Measurements from ENCODE around the gene RTL10. TPM values are rescaled to one million over a fixed set of nuclear protein-coding genes. Genes with fewer than 3 reads are reported as not detected.

RTL10 gene
- total and polyA plus RNA-seq, 8 donors: 18.4 to 34.7 (median 28.0) TPM

DNA sequence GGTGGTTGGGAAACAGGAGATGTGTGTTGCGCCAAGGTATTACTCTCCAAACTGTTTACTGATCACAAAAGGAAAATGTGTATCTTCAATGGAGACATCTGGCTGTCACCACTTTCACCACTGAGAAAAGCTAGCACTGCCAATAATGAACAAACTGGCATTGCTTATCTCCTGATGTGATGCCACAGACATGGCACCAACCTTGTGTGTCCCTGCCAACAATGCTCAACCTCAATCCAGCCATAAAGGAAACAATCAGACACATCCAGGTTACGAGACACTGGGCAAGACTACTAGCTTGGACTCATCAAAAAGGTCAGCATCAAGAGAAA is 28.1 kb downstream of the RTL10 start:
- ATAC-seq (no peak), DNase-seq (peak in 1 of 4 donors; percentile 1)
- peaks cover 0 to 8% of the 10 kb centered on the region in 2 donors for H3K4me1 ChIP-seq
- H3K27ac ChIP-seq: no peak overlapping the region
- TF ChIP-seq, protein P1, sequence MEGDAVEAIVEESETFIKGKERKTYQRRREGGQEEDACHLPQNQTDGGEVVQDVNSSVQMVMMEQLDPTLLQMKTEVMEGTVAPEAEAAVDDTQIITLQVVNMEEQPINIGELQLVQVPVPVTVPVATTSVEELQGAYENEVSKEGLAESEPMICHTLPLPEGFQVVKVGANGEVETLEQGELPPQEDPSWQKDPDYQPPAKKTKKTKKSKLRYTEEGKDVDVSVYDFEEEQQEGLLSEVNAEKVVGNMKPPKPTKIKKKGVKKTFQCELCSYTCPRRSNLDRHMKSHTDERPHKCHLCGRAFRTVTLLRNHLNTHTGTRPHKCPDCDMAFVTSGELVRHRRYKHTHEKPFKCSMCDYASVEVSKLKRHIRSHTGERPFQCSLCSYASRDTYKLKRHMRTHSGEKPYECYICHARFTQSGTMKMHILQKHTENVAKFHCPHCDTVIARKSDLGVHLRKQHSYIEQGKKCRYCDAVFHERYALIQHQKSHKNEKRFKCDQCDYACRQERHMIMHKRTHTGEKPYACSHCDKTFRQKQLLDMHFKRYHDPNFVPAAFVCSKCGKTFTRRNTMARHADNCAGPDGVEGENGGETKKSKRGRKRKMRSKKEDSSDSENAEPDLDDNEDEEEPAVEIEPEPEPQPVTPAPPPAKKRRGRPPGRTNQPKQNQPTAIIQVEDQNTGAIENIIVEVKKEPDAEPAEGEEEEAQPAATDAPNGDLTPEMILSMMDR (IDR thresholded peaks at IDR 0.05): no peak
- no peaks in the 10 kb centered on the region for H3K36me3 ChIP-seq
- no peaks in the 10 kb centered on the region for H3K27me3 ChIP-seq
- H3K4me3 ChIP-seq: no peak overlapping the region
- intact Hi-C loops (cut with DNase I): no loop called here
- no peaks in the 10 kb centered on the region for H3K9me3 ChIP-seq

DNA sequence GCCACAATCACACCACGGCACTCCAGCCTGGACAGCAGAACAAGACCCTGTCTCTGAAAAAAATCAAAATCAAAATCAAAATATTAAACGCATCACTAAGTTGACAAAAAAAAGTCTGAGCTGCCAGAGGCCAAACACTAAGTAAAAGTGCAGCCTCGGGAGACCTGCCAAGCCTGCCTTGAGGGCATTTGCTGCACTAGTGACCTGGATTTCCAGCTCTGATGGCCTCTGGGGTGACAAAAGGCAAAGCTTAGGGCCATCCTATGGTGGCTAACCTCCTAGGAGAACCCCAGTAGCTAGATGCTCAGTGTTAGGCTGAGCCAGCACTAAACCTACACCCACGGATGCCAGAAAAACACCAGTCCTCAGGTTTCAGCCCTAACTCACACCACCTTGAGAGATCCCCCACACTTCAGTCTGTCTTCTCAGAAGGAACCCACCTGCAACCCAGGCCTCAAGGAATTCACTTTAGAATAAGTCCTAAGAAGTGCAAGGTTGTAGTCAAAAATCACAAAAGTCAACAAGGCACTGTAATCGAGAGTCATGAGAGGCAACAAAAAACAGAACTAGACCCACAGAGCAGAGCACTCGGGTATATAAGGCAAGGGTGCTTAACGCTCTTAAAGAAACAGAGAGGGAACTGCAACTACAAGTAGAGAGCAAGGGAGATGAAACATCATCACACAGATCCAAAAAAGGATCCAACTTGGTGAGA is 28.6 kb downstream of the RTL10 start:
- ATAC-seq: no peak
- intact Hi-C loops (cut with DNase I): no loop called here
- H3K27me3 ChIP-seq: no peaks in the 10 kb centered on the region
- H3K36me3 ChIP-seq: no peaks in the 10 kb centered on the region
- no peaks in the 10 kb centered on the region for H3K9me3 ChIP-seq
- TF ChIP-seq, protein P1 (IDR thresholded peaks at IDR 0.05): no peak
- no peak overlapping the region for H3K4me3 ChIP-seq
- DNase-seq: peak in 1 of 4 donors; percentile 2
- H3K4me1 ChIP-seq: peaks cover 0 to 8% of the 10 kb centered on the region in 2 donors
- H3K27ac ChIP-seq: no peak overlapping the region

DNA sequence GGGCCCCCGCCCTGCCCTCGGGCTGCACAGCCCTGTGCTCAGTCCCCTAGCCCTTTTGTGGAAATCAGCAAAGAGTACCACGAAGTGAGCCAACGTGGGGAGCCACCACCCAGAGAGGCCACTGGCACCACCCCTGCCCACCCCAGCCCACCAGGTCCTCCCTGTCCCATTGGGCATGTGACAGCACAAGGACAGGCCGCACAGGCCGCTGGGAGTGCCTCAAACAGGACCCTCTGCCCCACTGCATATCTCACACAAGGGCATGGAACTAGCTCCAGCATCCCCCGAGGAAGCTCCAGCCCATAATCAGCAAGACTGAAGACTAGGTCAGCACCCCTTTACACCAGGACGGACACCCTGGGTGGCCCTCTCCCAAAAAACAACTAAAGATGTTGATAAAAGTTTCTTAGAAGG is 29.7 kb downstream of the RTL10 start:
- ATAC-seq (no peak), DNase-seq (no peak)
- no peaks in the 10 kb centered on the region for H3K36me3 ChIP-seq
- intact Hi-C loops (cut with DNase I): no loop called here
- no peaks in the 10 kb centered on the region for H3K9me3 ChIP-seq
- no peak overlapping the region for H3K4me3 ChIP-seq
- TF ChIP-seq, protein P1 (IDR thresholded peaks at IDR 0.05): no peak
- no peak overlapping the region for H3K27ac ChIP-seq
- H3K27me3 ChIP-seq: no peaks in the 10 kb centered on the region
- H3K4me1 ChIP-seq: peaks cover 0 to 8% of the 10 kb centered on the region in 2 donors

DNA sequence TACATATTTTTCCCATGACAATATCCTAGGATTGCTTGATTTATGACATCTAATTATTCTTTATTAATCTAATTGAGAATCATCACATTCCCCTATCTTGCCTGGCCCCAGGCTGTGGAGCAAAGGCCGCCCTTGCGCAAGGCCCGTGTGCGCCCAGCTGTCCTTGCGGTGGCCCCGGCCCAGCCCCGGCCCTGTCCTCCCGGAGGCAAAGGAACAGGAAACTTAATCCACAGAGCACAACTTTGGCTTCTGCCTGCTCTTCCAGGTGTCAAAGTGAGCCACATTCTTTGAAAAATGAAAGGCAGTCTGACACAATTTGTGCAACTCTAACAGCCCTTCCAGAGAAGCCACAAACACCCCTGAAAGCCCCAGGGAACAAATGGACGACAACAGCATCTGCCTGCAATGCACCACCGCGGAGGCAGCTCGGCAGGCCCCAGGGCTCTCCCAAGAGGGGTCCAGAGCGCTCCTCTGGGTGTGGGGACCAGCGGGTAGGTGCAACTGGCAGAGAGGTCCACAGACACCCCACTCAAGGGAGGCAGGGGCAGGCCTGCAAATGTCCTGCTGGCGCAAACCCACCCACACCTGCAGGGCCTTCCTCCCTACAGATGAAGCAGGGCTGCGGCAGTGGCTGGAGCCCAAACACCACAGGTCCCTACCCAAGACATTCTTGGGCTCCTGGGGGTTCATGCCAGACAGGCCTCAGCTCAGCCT is 30.3 kb downstream of the RTL10 start:
- Histone ChIP-seq H3K27me3 (no peaks in the 10 kb centered on the region), H3K36me3 (no peaks in the 10 kb centered on the region), H3K9me3 (no peaks in the 10 kb centered on the region), H3K4me1 (peaks cover 0 to 8% of the 10 kb centered on the region in 2 donors), H3K4me3 (no peak overlapping the region), H3K27ac (no peak overlapping the region)
- DNase-seq (peak in 1 of 4 donors; percentile 25), ATAC-seq (no peak)
- intact Hi-C loops (cut with DNase I): no loop called here
- TF ChIP-seq, protein P1 (IDR thresholded peaks at IDR 0.05): no peak

DNA sequence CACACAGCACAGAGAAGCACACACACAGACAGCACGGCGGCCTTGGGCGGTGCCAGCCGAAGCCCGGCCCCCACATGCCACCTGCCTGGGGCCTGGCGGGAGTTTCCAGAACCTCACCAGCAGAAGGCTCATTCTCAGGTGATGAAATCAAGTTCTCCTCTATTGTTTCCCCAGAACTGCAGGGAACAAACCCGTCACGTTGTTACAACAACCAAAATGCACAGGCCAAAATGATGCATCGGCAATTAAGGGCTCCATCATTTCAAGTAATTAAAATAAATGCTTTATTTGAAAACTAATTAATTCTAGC is 30.8 kb downstream of the RTL10 start:
- no peaks in the 10 kb centered on the region for H3K27me3 ChIP-seq
- no peaks in the 10 kb centered on the region for H3K9me3 ChIP-seq
- DNase-seq: peak in 1 of 4 donors; percentile 21
- intact Hi-C loops (cut with DNase I): no loop called here
- no peak for ATAC-seq
- no peak overlapping the region for H3K27ac ChIP-seq
- H3K4me1 ChIP-seq: peaks cover 0 to 8% of the 10 kb centered on the region in 2 donors
- TF ChIP-seq, protein P1 (IDR thresholded peaks at IDR 0.05): no peak
- H3K4me3 ChIP-seq: no peak overlapping the region
- no peaks in the 10 kb centered on the region for H3K36me3 ChIP-seq

All from left lung (tissue), 10 donors.